GM23248 (cell line): Measurements from ENCODE around the gene EMD.

Source experiments
- EZH2 ChIP-seq: fragments of 200-600 bp; sonication (generic); IDR thresholded peaks from 2 replicates; pipeline ENCODE4 v1.6.1; 2018; ENCODE audit warnings: antibody characterized with exemption, mild to moderate bottlenecking; ENCODE audit not compliant: insufficient read depth, poor library complexity, severe bottlenecking
- EZH2phosphoT487 ChIP-seq: fragments of 200-600 bp; sonication (generic); IDR thresholded peaks from 2 replicates; pipeline ENCODE4 v1.6.1; 2018; ENCODE audit warnings: antibody characterized with exemption, moderate library complexity, mild to moderate bottlenecking, low read depth; ENCODE audit not compliant: insufficient read depth

DNA sequence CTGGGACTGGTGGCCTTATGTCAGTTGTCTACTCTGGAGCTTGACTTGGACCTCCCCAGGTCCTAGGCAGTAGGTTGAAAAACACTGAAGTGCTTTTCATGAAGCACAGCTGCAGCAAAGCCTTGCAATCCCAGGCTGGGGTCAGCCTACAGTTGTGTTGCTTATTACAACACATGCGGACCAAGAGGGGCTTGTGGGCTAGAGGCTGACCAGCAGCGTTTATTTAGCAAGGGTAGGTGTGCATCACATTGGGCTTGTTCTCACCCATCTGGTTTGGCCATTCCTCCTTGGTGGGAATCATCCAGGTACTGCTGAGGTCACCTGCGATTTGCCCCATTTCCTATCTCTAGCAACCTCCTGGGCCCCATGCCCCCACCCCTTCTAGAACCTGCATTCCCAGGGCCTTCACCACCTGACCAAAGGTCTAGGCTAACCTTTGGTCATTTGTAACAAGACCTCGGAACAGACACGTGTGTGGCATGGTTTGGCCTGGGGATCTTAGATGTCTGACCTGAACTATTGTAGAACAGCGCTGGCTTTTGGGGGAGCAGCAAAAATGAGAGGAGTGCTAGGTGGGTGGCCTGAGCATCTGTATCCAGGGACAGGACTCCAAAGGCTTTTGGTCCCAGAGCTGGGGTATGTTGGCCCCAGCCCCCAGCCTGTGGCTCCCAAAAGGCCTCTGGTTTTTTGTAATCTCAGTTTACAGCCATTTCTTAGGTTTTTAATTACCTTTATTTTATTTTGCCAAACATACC, 22.1 kb downstream of the EMD start:
- TF ChIP-seq EZH2 = no peak
- no peak for TF ChIP-seq EZH2phosphoT487
